ENCODE measurements around the gene ARHGAP40. TPM values are rescaled to one million over a fixed set of nuclear protein-coding genes. Genes with fewer than 3 reads are reported as not detected.

The ARHGAP40 gene
- total RNA-seq, 1 experiment from 2014 or later: 0.18 TPM

DNA sequence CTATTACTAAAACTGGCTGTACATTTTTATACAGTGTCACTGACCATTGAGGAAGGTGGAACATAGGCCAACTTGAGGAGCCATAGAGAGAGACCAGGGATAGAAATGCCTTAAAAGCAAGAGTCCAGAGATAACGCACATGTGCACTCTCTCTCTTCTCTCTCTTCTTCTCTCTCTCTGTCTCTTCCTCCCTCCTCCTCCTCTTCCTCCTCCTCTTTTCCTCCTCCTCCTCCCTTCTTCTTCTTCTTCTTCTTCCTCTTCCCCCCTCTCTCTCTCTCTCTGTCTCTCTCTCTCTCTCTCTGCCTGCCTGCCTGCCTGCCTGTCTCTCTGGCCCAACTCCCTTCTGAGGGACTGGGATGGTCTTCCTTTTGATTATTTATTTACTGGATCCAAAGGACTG lies 36.9 kb upstream of the ARHGAP40 start:
- in situ Hi-C loops (cut with HindIII; ENCODE audit: low pct_unique_long_range_greater_than_20kb, low sequenced_read_pairs): no loop called here

GRCh38 chr20:38566036-38566598 lies 35.5 kb upstream of the ARHGAP40 start:
- TF ChIP-seq POLR2AphosphoS5 (IDR thresholded peaks at IDR 0.05; ENCODE audit: low read depth, low read length): no peak
- TF ChIP-seq REST (IDR thresholded peaks at IDR 0.05; ENCODE audit: insufficient read depth in 1 of 2, low read depth in 2 of 2, low read length in 1 of 2): no peak
- no peak for TF ChIP-seq SIN3A (IDR thresholded peaks at IDR 0.05; ENCODE audit: borderline replicate concordance, insufficient read depth, low read depth, low read length)
- TF ChIP-seq, protein P1, sequence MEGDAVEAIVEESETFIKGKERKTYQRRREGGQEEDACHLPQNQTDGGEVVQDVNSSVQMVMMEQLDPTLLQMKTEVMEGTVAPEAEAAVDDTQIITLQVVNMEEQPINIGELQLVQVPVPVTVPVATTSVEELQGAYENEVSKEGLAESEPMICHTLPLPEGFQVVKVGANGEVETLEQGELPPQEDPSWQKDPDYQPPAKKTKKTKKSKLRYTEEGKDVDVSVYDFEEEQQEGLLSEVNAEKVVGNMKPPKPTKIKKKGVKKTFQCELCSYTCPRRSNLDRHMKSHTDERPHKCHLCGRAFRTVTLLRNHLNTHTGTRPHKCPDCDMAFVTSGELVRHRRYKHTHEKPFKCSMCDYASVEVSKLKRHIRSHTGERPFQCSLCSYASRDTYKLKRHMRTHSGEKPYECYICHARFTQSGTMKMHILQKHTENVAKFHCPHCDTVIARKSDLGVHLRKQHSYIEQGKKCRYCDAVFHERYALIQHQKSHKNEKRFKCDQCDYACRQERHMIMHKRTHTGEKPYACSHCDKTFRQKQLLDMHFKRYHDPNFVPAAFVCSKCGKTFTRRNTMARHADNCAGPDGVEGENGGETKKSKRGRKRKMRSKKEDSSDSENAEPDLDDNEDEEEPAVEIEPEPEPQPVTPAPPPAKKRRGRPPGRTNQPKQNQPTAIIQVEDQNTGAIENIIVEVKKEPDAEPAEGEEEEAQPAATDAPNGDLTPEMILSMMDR (IDR thresholded peaks at IDR 0.05): no peak
- TF ChIP-seq TCF7L2 (IDR thresholded peaks at IDR 0.05; ENCODE audit: low read depth, low read length): no peak
- in situ Hi-C loops (cut with HindIII; ENCODE audit: low pct_unique_long_range_greater_than_20kb, low sequenced_read_pairs): no loop called here
- POLR2A ChIA-PET: no interaction called here

More for the DNA sequence above, 36.9 kb upstream of the ARHGAP40 start:
- TF ChIP-seq TCF7L2 (IDR thresholded peaks at IDR 0.05; ENCODE audit: low read depth, low read length): no peak
- Histone ChIP-seq H3K9me3 (ENCODE audit: control insufficient read depth, insufficient read depth, low read depth, low read length) (no peaks in the 10 kb centered on the region), H3K4me1 (ENCODE audit: control insufficient read depth, insufficient read depth, low read length) (no peaks in the 10 kb centered on the region), H3K27ac (ENCODE audit: low read length) (no peak overlapping the region), H3K4me3 (ENCODE audit: low read depth in 2 of 2, low read length in 2 of 2) (no peak overlapping the region), H3K27me3 (ENCODE audit: control insufficient read depth, insufficient read depth, low read length) (no peaks in the 10 kb centered on the region), H3K36me3 (ENCODE audit: control insufficient read depth, insufficient read depth, low read length) (peaks cover 10% of the 10 kb centered on the region)
- POLR2A ChIA-PET: no interaction called here
- ATAC-seq (no peak), DNase-seq (ENCODE audit: low read depth, low spot score) (no peak)
- intact Hi-C loops (cut with micrococcal nuclease; ENCODE audit: unreplicated experiment): no loop called here
- CTCF ChIA-PET: no interaction called here
- no TSS peak for BruUV-seq (replicated peaks)

DNA sequence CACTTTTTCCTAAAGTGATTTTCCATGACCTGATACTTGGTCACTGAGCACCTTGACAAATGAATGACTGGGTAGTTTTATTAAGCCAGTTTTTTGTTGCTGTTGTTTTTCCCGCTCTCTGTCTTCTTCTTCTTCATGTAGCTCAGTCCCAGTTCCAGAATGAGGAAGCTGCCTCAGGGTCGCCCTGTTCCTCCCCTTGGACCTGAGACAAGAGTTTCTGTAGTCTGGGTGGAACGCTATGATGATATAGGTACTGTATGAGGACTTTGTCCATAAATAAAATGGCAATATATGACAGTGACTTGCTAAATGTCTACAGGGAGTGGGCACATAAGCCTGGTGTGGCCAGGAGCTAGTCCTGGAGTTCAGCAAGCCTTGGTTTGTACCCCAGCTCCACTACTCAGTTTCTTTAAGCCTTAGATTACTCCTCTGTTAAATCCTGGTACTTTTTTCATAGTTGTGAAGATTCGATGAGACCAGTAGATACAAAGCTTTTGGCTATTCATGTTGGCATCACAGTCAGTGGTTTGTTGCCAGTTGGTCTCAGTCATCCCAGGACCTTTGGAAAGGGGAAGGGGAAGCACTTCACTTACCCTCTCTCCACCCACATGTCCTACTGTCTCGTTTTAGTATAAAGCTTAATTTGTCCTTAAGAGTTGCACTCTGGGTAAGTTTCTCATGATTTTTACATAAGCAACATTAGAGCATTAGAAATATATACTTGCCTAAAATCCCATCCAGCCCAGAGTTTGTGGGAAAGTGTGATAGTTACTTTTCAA lies 31.7 kb upstream of the ARHGAP40 start:
- H3K9me3 ChIP-seq (ENCODE audit: control insufficient read depth, insufficient read depth, low read depth, low read length): no peaks in the 10 kb centered on the region
- peaks cover 24% of the 10 kb centered on the region for H3K36me3 ChIP-seq (ENCODE audit: control insufficient read depth, insufficient read depth, low read length)
- TF ChIP-seq, protein P1 (IDR thresholded peaks at IDR 0.05): no peak
- TF ChIP-seq REST (IDR thresholded peaks at IDR 0.05; ENCODE audit: insufficient read depth in 1 of 2, low read depth in 2 of 2, low read length in 1 of 2) (no peak), SIN3A (IDR thresholded peaks at IDR 0.05; ENCODE audit: borderline replicate concordance, insufficient read depth, low read depth, low read length) (no peak), TCF7L2 (IDR thresholded peaks at IDR 0.05; ENCODE audit: low read depth, low read length) (no peak), POLR2AphosphoS5 (IDR thresholded peaks at IDR 0.05; ENCODE audit: low read depth, low read length) (no peak)
- DNase-seq (ENCODE audit: low read depth, low spot score): no peak
- in situ Hi-C loops (cut with HindIII; ENCODE audit: low pct_unique_long_range_greater_than_20kb, low sequenced_read_pairs): no loop called here
- no peak overlapping the region for H3K27ac ChIP-seq (ENCODE audit: low read length)
- ChIA-PET CTCF (no interaction called here), POLR2A (no interaction called here)
- H3K27me3 ChIP-seq (ENCODE audit: control insufficient read depth, insufficient read depth, low read length): no peaks in the 10 kb centered on the region
- no TSS peak for BruUV-seq (replicated peaks)
- no peak overlapping the region for H3K4me3 ChIP-seq (ENCODE audit: low read depth in 2 of 2, low read length in 2 of 2)
- ATAC-seq: 0 out of 2 replicates have a peak, but pooled peaks have one; percentile 38
- H3K4me1 ChIP-seq (ENCODE audit: control insufficient read depth, insufficient read depth, low read length): no peaks in the 10 kb centered on the region
- intact Hi-C loops (cut with micrococcal nuclease; ENCODE audit: unreplicated experiment): no loop called here

More at GRCh38 chr20:38566036-38566598, 35.5 kb upstream of the ARHGAP40 start:
- CTCF ChIA-PET: no interaction called here
- Histone ChIP-seq H3K4me3 (ENCODE audit: low read depth in 2 of 2, low read length in 2 of 2) (no peak overlapping the region), H3K27ac (ENCODE audit: low read length) (no peak overlapping the region), H3K9me3 (ENCODE audit: control insufficient read depth, insufficient read depth, low read depth, low read length) (no peaks in the 10 kb centered on the region), H3K36me3 (ENCODE audit: control insufficient read depth, insufficient read depth, low read length) (peaks cover 13% of the 10 kb centered on the region; the same call in 1 of the 2 replicates), H3K27me3 (ENCODE audit: control insufficient read depth, insufficient read depth, low read length) (no peaks in the 10 kb centered on the region), H3K4me1 (ENCODE audit: control insufficient read depth, insufficient read depth, low read length) (no peaks in the 10 kb centered on the region)
- intact Hi-C loops (cut with micrococcal nuclease; ENCODE audit: unreplicated experiment): no loop called here
- ATAC-seq: no peak
- no TSS peak for BruUV-seq (replicated peaks)
- no peak for DNase-seq (ENCODE audit: low read depth, low spot score)
